WTC11 (cell line): ENCODE results near the gene SLC1A4. TPM values are rescaled to one million over a fixed set of nuclear protein-coding genes. Genes with fewer than 3 reads are reported as not detected.

Source experiments
- ATAC-seq: fragments of 200-7000 bp; cut with Tn5 transposase; 2 replicates; pipeline ENCODE4 v1.10.0; 2021; ENCODE audit warnings: mild to moderate bottlenecking, moderate library complexity
- CTCF ChIA-PET: fragments of 300-600 bp; sonication (Branson Sonifier 250); formaldehyde crosslinking; loops from one replicate; lab custom pipeline; 2021; ENCODE audit warnings: antibody characterized with exemption; lab: Charles Lee
- POLR2A ChIA-PET: fragments of 350-600 bp; sonication (Branson Sonifier 250); formaldehyde crosslinking; loops from one replicate; lab custom pipeline; 2021; ENCODE audit warnings: antibody characterized with exemption; lab: Charles Lee
- DNase-seq: peaks from one replicate; pipeline ENCODE4 v3.0.0; 2021; ENCODE audit warnings: low spot score
- H3K27ac Mint-ChIP-seq: 2 replicates; pipeline ENCODE4 v1.8.0; 2021; ENCODE audit warnings: mixed read lengths
- H3K27me3 Mint-ChIP-seq: 2 replicates; pipeline ENCODE4 v1.8.0; 2021; ENCODE audit warnings: low read depth, mild to moderate bottlenecking, moderate library complexity, mixed read lengths
- H3K36me3 Mint-ChIP-seq: 2 replicates; pipeline ENCODE4 v1.8.0; 2021; ENCODE audit warnings: mixed read lengths
- H3K4me1 Mint-ChIP-seq: 2 replicates; pipeline ENCODE4 v1.8.0; 2022; ENCODE audit warnings: mixed read lengths
- H3K4me3 Mint-ChIP-seq: 2 replicates; pipeline ENCODE4 v1.8.0; 2021; ENCODE audit warnings: mild to moderate bottlenecking, moderate library complexity, mixed read lengths
- H3K9me3 Mint-ChIP-seq: 2 replicates; pipeline ENCODE4 v1.8.0; 2021; ENCODE audit warnings: mixed read lengths
- AR ChIP-seq: fragments of 250-450 bp; sonication (Bioruptor Pico); IDR thresholded peaks from 2 replicates; pipeline ENCODE4 v1.9.0; 2021; ENCODE audit warnings: mild to moderate bottlenecking
- ATF1 ChIP-seq: sonication (generic); formaldehyde crosslinking; IDR thresholded peaks from 2 replicates; pipeline ENCODE4 v1.8.1; 2023; ENCODE audit warnings: mild to moderate bottlenecking, moderate library complexity, missing genetic modification reagents
- ATF3 ChIP-seq: sonication (generic); formaldehyde crosslinking; conservative IDR thresholded peaks from 2 replicates; pipeline ENCODE4 v1.8.1; 2022; ENCODE audit warnings: mild to moderate bottlenecking, missing genetic modification reagents
- ELF4 ChIP-seq: sonication (generic); formaldehyde crosslinking; IDR thresholded peaks from 2 replicates; pipeline ENCODE4 v1.8.1; 2022; ENCODE audit warnings: low read depth, mild to moderate bottlenecking, moderate library complexity, missing genetic modification reagents
- GRHL2 ChIP-seq: fragments of 250-450 bp; sonication (Bioruptor Pico); IDR thresholded peaks from 2 replicates; pipeline ENCODE4 v1.8.0; 2022; ENCODE audit warnings: mild to moderate bottlenecking, moderate library complexity; ENCODE audit not compliant: insufficient replicate concordance, severe bottlenecking
- HMGA2 ChIP-seq: fragments of 250-450 bp; sonication (Bioruptor Pico); IDR thresholded peaks from 2 replicates; pipeline ENCODE4 v1.4.0; 2021; ENCODE audit warnings: mild to moderate bottlenecking, moderate library complexity
- HMGXB4 ChIP-seq: sonication (generic); formaldehyde crosslinking; IDR thresholded peaks from 2 replicates; pipeline ENCODE4 v1.8.1; 2023; ENCODE audit warnings: mild to moderate bottlenecking, moderate library complexity, missing genetic modification reagents
- MYBL2 ChIP-seq: sonication (generic); formaldehyde crosslinking; IDR thresholded peaks from 2 replicates; pipeline ENCODE4 v1.8.1; 2023; ENCODE audit warnings: mild to moderate bottlenecking, moderate library complexity, missing genetic modification reagents
- NFATC4 ChIP-seq: fragments of 250-450 bp; sonication (Bioruptor Pico); IDR thresholded peaks from 2 replicates; pipeline ENCODE4 v1.9.0; 2021; ENCODE audit warnings: mild to moderate bottlenecking
- OVOL2 ChIP-seq: fragments of 250-450 bp; sonication (Bioruptor Pico); IDR thresholded peaks from 2 replicates; pipeline ENCODE4 v1.9.0; 2021; ENCODE audit warnings: mild to moderate bottlenecking, borderline replicate concordance
- SP1 ChIP-seq: sonication (generic); formaldehyde crosslinking; conservative IDR thresholded peaks from 2 replicates; pipeline ENCODE4 v1.8.1; 2022; ENCODE audit warnings: missing genetic modification reagents
- TEAD1 ChIP-seq: sonication (generic); formaldehyde crosslinking; IDR thresholded peaks from 2 replicates; pipeline ENCODE4 v1.8.0; 2022; ENCODE audit warnings: mild to moderate bottlenecking, missing genetic modification reagents
- USF2 ChIP-seq: sonication (generic); formaldehyde crosslinking; IDR thresholded peaks from 2 replicates; pipeline ENCODE4 v1.8.1; 2023; ENCODE audit warnings: mild to moderate bottlenecking, missing genetic modification reagents, moderate library complexity
- ZBTB21 ChIP-seq: sonication (generic); formaldehyde crosslinking; IDR thresholded peaks from 2 replicates; pipeline ENCODE4 v1.8.1; 2023; ENCODE audit warnings: mild to moderate bottlenecking, missing genetic modification reagents, borderline replicate concordance
- ZNF138 ChIP-seq: sonication (generic); formaldehyde crosslinking; conservative IDR thresholded peaks from 2 replicates; pipeline ENCODE4 v1.8.1; 2022; ENCODE audit warnings: mild to moderate bottlenecking, moderate library complexity, missing genetic modification reagents
- ZNF219 ChIP-seq: sonication (generic); formaldehyde crosslinking; IDR thresholded peaks from 2 replicates; pipeline ENCODE4 v1.8.0; 2023; ENCODE audit warnings: missing genetic modification reagents, mild to moderate bottlenecking, borderline replicate concordance
- ZNF671 ChIP-seq: fragments of 250-450 bp; sonication (Bioruptor Pico); IDR thresholded peaks from 2 replicates; pipeline ENCODE4 v1.8.0; 2021; ENCODE audit warnings: mild to moderate bottlenecking
- ZSCAN18 ChIP-seq: fragments of 250-450 bp; sonication (Bioruptor Pico); IDR thresholded peaks from 2 replicates; pipeline ENCODE4 v2.1.2; 2022; ENCODE audit warnings: mild to moderate bottlenecking, moderate library complexity
- total RNA-seq: library from RNA; stranded (reverse); gene quantifications from 3 replicates; pipeline ENCODE4 v1.2.3, GENCODE V29; 2021
- TF ChIP-seq, protein P1 (sequence below): sonication (generic); formaldehyde crosslinking; IDR thresholded peaks from 2 replicates; pipeline ENCODE4 v1.8.1; 2023; ENCODE audit warnings: mild to moderate bottlenecking, missing genetic modification reagents
- TF ChIP-seq, protein P2 (sequence below): fragments of 200-600 bp; IDR thresholded peaks from 2 replicates; pipeline ENCODE4 v1.8.0; 2022; ENCODE audit warnings: antibody characterized with exemption
- TF ChIP-seq, protein P3 (sequence below): sonication (generic); formaldehyde crosslinking; IDR thresholded peaks from 2 replicates; pipeline ENCODE4 v1.8.1; 2022; ENCODE audit warnings: mild to moderate bottlenecking, moderate library complexity, missing genetic modification reagents

SLC1A4 gene
- total RNA-seq, 1 experiment from 2014 or later = 1.6 TPM

DNA sequence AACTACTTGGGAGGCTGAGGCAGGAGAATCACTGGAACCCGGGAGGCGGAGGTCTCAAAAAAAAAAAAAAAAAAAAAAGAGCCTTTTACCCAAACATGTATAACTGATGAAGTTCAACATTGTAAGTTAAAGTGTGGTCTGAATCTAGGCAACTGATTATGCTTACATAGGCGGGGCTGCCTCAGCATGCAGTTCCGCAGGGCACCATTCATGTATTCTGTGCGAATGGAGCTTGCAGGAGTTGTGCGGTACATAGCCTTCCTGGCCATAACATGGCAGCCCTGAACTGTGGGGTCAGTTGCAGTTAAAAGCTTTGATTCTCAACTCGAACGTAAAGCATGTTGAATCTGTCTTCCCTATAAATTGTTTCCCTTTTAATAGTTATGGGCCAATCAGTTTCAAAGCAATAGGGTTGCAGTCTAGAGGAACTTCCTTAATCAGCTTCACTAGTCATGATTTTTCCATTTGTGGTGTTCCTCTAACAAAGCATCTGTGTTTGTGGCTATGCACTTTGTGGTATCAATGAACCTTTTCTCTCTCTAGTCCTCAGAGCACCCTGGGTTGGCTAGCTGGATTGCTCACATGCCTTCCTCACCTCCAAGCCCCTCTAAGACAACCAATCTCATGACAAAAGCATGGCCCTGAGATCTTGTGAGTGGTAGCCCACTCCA, 36.4 kb downstream of the SLC1A4 start (continued):
- TF ChIP-seq, protein P1, sequence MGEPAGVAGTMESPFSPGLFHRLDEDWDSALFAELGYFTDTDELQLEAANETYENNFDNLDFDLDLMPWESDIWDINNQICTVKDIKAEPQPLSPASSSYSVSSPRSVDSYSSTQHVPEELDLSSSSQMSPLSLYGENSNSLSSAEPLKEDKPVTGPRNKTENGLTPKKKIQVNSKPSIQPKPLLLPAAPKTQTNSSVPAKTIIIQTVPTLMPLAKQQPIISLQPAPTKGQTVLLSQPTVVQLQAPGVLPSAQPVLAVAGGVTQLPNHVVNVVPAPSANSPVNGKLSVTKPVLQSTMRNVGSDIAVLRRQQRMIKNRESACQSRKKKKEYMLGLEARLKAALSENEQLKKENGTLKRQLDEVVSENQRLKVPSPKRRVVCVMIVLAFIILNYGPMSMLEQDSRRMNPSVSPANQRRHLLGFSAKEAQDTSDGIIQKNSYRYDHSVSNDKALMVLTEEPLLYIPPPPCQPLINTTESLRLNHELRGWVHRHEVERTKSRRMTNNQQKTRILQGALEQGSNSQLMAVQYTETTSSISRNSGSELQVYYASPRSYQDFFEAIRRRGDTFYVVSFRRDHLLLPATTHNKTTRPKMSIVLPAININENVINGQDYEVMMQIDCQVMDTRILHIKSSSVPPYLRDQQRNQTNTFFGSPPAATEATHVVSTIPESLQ = no peak
- TF ChIP-seq ZSCAN18 (CRISPR knock-in tag) (no peak), HMGA2 (CRISPR knock-in tag) (no peak), ZNF219 (CRISPR knock-in tag) (no peak)

- no peak for DNase-seq
- CTCF ChIA-PET = no interaction called here
- Mint-ChIP-seq H3K27me3 (no peaks in the 10 kb centered on the region), H3K9me3 (no peaks in the 10 kb centered on the region), H3K36me3 (peaks cover 10% of the 10 kb centered on the region), H3K4me3 (no peak overlapping the region), H3K4me1 (peaks cover 8% of the 10 kb centered on the region), H3K27ac (no peak overlapping the region)
- no peak for ATAC-seq
- POLR2A ChIA-PET = no interaction called here
- TF ChIP-seq ATF1 (CRISPR knock-in tag) = no peak
- TF ChIP-seq, protein P2, sequence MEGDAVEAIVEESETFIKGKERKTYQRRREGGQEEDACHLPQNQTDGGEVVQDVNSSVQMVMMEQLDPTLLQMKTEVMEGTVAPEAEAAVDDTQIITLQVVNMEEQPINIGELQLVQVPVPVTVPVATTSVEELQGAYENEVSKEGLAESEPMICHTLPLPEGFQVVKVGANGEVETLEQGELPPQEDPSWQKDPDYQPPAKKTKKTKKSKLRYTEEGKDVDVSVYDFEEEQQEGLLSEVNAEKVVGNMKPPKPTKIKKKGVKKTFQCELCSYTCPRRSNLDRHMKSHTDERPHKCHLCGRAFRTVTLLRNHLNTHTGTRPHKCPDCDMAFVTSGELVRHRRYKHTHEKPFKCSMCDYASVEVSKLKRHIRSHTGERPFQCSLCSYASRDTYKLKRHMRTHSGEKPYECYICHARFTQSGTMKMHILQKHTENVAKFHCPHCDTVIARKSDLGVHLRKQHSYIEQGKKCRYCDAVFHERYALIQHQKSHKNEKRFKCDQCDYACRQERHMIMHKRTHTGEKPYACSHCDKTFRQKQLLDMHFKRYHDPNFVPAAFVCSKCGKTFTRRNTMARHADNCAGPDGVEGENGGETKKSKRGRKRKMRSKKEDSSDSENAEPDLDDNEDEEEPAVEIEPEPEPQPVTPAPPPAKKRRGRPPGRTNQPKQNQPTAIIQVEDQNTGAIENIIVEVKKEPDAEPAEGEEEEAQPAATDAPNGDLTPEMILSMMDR = no peak
- no peak for TF ChIP-seq AR
- no peak for TF ChIP-seq USF2 (CRISPR knock-in tag)
- TF ChIP-seq, protein P1 = no peak
- TF ChIP-seq ZNF138 = no peak
- TF ChIP-seq ZNF671 (CRISPR knock-in tag) = no peak
- TF ChIP-seq SP1 (CRISPR knock-in tag) = no peak
- TF ChIP-seq ELF4 (CRISPR knock-in tag) = no peak
- no peak for TF ChIP-seq TEAD1 (CRISPR knock-in tag)
- TF ChIP-seq ZBTB21 (CRISPR knock-in tag) = no peak
- TF ChIP-seq MYBL2 (CRISPR knock-in tag) = no peak
- no peak for TF ChIP-seq HMGXB4
- TF ChIP-seq, protein P3, sequence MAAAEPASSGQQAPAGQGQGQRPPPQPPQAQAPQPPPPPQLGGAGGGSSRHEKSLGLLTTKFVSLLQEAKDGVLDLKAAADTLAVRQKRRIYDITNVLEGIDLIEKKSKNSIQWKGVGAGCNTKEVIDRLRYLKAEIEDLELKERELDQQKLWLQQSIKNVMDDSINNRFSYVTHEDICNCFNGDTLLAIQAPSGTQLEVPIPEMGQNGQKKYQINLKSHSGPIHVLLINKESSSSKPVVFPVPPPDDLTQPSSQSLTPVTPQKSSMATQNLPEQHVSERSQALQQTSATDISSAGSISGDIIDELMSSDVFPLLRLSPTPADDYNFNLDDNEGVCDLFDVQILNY (CRISPR knock-in tag) = no peak
- no peak for TF ChIP-seq GRHL2 (CRISPR knock-in tag)
- no peak for TF ChIP-seq ATF3 (CRISPR knock-in tag)
- TF ChIP-seq OVOL2 = no peak
- no peak for TF ChIP-seq NFATC4 (CRISPR knock-in tag)
- TF ChIP-seq HMGA2 (CRISPR knock-in tag) = no peak
Observed at GRCh38 chr2:65026154-65026553, 37.0 kb downstream of the SLC1A4 start.
